Measurements from ENCODE around the gene APOD. TPM values are rescaled to one million over a fixed set of nuclear protein-coding genes. Genes with fewer than 3 reads are reported as not detected.
"Not testable (repeated sequence)": the region's sequence is repeated elsewhere in the genome, so short reads cannot be mapped to it uniquely, and the experiment has no call there.

The APOD gene
- total and polyA plus RNA-seq, 9 donors: 19.2 to 58.9 (median 41.7) TPM

DNA sequence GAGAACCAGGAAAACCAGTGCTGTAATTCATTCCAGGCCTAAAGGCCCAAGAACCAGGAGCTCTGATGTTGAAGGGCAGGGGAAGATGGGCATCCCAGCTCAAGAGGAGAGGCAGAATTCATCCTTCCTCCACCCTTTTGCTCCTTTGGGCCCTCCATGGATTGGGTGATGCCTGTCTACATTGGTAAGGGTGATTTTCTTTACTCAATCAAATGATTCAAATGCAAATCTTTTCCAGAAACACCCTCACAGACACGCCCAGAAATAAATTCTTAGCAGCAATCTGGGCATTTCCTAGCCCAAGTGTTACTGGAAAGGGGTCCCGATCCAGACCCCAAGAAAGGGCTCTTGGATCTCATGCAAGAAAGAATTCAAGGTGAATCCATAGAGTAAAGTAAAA, 17.6 kb upstream of the APOD start:
- Histone ChIP-seq H3K9me3 (replicated peaks; ENCODE audit: control insufficient read depth, low read depth, low read length) (peaks cover 7% of the 10 kb centered on the region), H3K27me3 (ENCODE audit: control insufficient read depth, insufficient read depth, low read length) (no peaks in the 10 kb centered on the region), H3K27ac (ENCODE audit: low read length) (no peak overlapping the region), H3K4me1 (ENCODE audit: control insufficient read depth, insufficient read depth, low read length) (peaks cover 18% of the 10 kb centered on the region), H3K4me3 (ENCODE audit: low read length) (no peak overlapping the region), H3K36me3 (ENCODE audit: control insufficient read depth, insufficient read depth, low read length) (no peaks in the 10 kb centered on the region)
- 100% methylated on average over 1 of the region's 2 CpGs for WGBS (ENCODE audit: insufficient coverage)
- no peak for DNase-seq

- not testable (repeated sequence) for H3K36me3 ChIP-seq (ENCODE audit: control insufficient read depth, insufficient read depth, low read length); DNase-seq; H3K4me3 ChIP-seq (ENCODE audit: low read length); H3K9me3 ChIP-seq (replicated peaks; ENCODE audit: control insufficient read depth, low read depth, low read length); H3K27me3 ChIP-seq (ENCODE audit: control insufficient read depth, insufficient read depth, low read length); H3K27ac ChIP-seq (ENCODE audit: low read length)
- H3K4me1 ChIP-seq (ENCODE audit: control insufficient read depth, insufficient read depth, low read length): peaks cover 26% of the 10 kb centered on the region
- WGBS (ENCODE audit: insufficient coverage): 91% methylated on average over 14 of the region's 23 CpGs
Measured at GRCh38 chr3:195599926-195600325, 16.2 kb upstream of the APOD start.

DNA sequence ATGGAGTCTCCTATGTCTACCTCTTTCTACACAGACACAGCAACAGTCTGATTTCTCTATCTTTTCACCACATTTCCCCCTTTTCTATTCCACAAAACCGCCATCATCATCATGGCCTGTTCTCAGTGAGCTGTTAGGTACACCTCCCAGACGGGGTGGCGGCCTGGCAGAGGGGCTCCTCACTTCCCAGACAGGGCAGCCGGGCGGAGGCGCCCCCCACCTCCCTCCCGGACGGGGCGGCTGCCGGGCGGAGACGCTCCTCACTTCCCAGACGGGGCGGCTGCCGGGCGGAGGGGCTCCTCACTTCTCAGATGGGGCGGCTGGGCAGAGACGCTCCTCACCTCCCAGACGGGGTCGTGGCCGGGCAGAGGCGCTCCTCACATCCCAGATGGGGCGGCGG, 15.8 kb upstream of the APOD start:
- 100% methylated on average over 1 of the region's 24 CpGs for whole genome bisulfite sequencing (ENCODE audit: insufficient coverage)
- not testable (repeated sequence) for H3K27ac ChIP-seq (ENCODE audit: low read length); H3K36me3 ChIP-seq (ENCODE audit: control insufficient read depth, insufficient read depth, low read length); H3K27me3 ChIP-seq (ENCODE audit: control insufficient read depth, insufficient read depth, low read length); H3K4me3 ChIP-seq (ENCODE audit: low read length); H3K9me3 ChIP-seq (replicated peaks; ENCODE audit: control insufficient read depth, low read depth, low read length); DNase-seq
- peaks cover 26% of the 10 kb centered on the region for H3K4me1 ChIP-seq (ENCODE audit: control insufficient read depth, insufficient read depth, low read length)

DNA sequence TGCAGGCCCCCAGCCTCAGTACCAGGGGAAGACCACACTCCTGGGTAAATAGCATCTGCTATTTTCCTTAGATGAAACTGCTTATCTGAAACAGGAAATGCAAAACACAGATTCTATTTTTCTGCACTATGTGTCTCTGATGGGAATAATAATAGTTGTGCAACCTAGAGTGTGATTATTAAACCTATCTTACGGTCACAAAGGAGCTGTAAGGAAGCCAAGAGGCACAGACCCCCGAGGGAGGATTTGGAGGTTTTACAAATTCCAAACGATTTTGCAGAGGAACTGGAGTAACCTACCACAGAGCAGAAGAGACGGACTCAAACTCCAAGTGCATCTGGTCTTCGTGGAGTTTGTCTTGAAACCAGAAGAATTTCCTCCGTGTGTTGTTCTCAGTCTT, 14.1 kb upstream of the APOD start:
- DNase-seq: peak; percentile 83
- no CpG with 5 or more reads among the region's 6 CpGs for WGBS (ENCODE audit: insufficient coverage)
- H3K9me3 ChIP-seq (replicated peaks; ENCODE audit: control insufficient read depth, low read depth, low read length): no peaks in the 10 kb centered on the region
- H3K27me3 ChIP-seq (ENCODE audit: control insufficient read depth, insufficient read depth, low read length): no peaks in the 10 kb centered on the region
- H3K36me3 ChIP-seq (ENCODE audit: control insufficient read depth, insufficient read depth, low read length): no peaks in the 10 kb centered on the region
- H3K4me1 ChIP-seq (ENCODE audit: control insufficient read depth, insufficient read depth, low read length): peaks cover 26% of the 10 kb centered on the region
- H3K4me3 ChIP-seq (ENCODE audit: low read length): no peak overlapping the region
- peak overlapping the region; percentile 84 for H3K27ac ChIP-seq (ENCODE audit: low read length)

GRCh38 chr3:195597229-195597628, 13.5 kb upstream of the APOD start:
- WGBS (ENCODE audit: insufficient coverage): no CpG with 5 or more reads among the region's 2 CpGs
- DNase-seq: peak; percentile 34
- no peaks in the 10 kb centered on the region for H3K27me3 ChIP-seq (ENCODE audit: control insufficient read depth, insufficient read depth, low read length)
- no peak overlapping the region for H3K4me3 ChIP-seq (ENCODE audit: low read length)
- H3K36me3 ChIP-seq (ENCODE audit: control insufficient read depth, insufficient read depth, low read length): no peaks in the 10 kb centered on the region
- no peaks in the 10 kb centered on the region for H3K9me3 ChIP-seq (replicated peaks; ENCODE audit: control insufficient read depth, low read depth, low read length)
- peak overlapping the region; percentile 84 for H3K27ac ChIP-seq (ENCODE audit: low read length)
- H3K4me1 ChIP-seq (ENCODE audit: control insufficient read depth, insufficient read depth, low read length): peaks cover 29% of the 10 kb centered on the region

- peak; percentile 96 for DNase-seq
- no peaks in the 10 kb centered on the region for H3K36me3 ChIP-seq (ENCODE audit: control insufficient read depth, insufficient read depth, low read length)
- no peaks in the 10 kb centered on the region for H3K9me3 ChIP-seq (replicated peaks; ENCODE audit: control insufficient read depth, low read depth, low read length)
- H3K4me3 ChIP-seq (ENCODE audit: low read length): no peak overlapping the region
- peaks cover 3% of the 10 kb centered on the region for H3K27me3 ChIP-seq (ENCODE audit: control insufficient read depth, insufficient read depth, low read length)
- H3K27ac ChIP-seq (ENCODE audit: low read length): peak overlapping the region; percentile 84
- H3K4me1 ChIP-seq (ENCODE audit: control insufficient read depth, insufficient read depth, low read length): peaks cover 34% of the 10 kb centered on the region
- 0% methylated on average over 1 of the region's 3 CpGs for WGBS (ENCODE audit: insufficient coverage)
Measured at GRCh38 chr3:195596765-195597171, 13.0 kb upstream of the APOD start.

GRCh38 chr3:195595785-195596531, 12.2 kb upstream of the APOD start:
- Histone ChIP-seq H3K9me3 (replicated peaks; ENCODE audit: control insufficient read depth, low read depth, low read length) (no peaks in the 10 kb centered on the region), H3K4me1 (ENCODE audit: control insufficient read depth, insufficient read depth, low read length) (peaks cover 35% of the 10 kb centered on the region), H3K36me3 (ENCODE audit: control insufficient read depth, insufficient read depth, low read length) (no peaks in the 10 kb centered on the region), H3K27me3 (ENCODE audit: control insufficient read depth, insufficient read depth, low read length) (peaks cover 3% of the 10 kb centered on the region), H3K4me3 (ENCODE audit: low read length) (no peak overlapping the region), H3K27ac (ENCODE audit: low read length) (peak overlapping the region; percentile 84)
- peak; percentile 80 for DNase-seq
- WGBS (ENCODE audit: insufficient coverage): 10% methylated on average over 2 of the region's 8 CpGs

- H3K4me3 ChIP-seq (ENCODE audit: low read length): no peak overlapping the region
- H3K4me1 ChIP-seq (ENCODE audit: control insufficient read depth, insufficient read depth, low read length): peaks cover 22% of the 10 kb centered on the region
- peaks cover 5% of the 10 kb centered on the region for H3K27me3 ChIP-seq (ENCODE audit: control insufficient read depth, insufficient read depth, low read length)
- H3K36me3 ChIP-seq (ENCODE audit: control insufficient read depth, insufficient read depth, low read length): no peaks in the 10 kb centered on the region
- peak overlapping the region; percentile 7 for H3K27ac ChIP-seq (ENCODE audit: low read length)
- no CpG with 5 or more reads among the region's 2 CpGs for WGBS (ENCODE audit: insufficient coverage)
- no peak for DNase-seq
- no peaks in the 10 kb centered on the region for H3K9me3 ChIP-seq (replicated peaks; ENCODE audit: control insufficient read depth, low read depth, low read length)
Measured at GRCh38 chr3:195591852-195592251, 8.1 kb upstream of the APOD start.

GRCh38 chr3:195591220-195591619, 7.5 kb upstream of the APOD start:
- Histone ChIP-seq H3K27ac (ENCODE audit: low read length) (no peak overlapping the region), H3K9me3 (replicated peaks; ENCODE audit: control insufficient read depth, low read depth, low read length) (no peaks in the 10 kb centered on the region), H3K4me1 (ENCODE audit: control insufficient read depth, insufficient read depth, low read length) (peaks cover 16% of the 10 kb centered on the region), H3K36me3 (ENCODE audit: control insufficient read depth, insufficient read depth, low read length) (no peaks in the 10 kb centered on the region), H3K4me3 (ENCODE audit: low read length) (no peak overlapping the region), H3K27me3 (ENCODE audit: control insufficient read depth, insufficient read depth, low read length) (peaks cover 5% of the 10 kb centered on the region)
- 41% methylated on average over 5 of the region's 6 CpGs for WGBS (ENCODE audit: insufficient coverage)
- DNase-seq: no peak

DNA sequence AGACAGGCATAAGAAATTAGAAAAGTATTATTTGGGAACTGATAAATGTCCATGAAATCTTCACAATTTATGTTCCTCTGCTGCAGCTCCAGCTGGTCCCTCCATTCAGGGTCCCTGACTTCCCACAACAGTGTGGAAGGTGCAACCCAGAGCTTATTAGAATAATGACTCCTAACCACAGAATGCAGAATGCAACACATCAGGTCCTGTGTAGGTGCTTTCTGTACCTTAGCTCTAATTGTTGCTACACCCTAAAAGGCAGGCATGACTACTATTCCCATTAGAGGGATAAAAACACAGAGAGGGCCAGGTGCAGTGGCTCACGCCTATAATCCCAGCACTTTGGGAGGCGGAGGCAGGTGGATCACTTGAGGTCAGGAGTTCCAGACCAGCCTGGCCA, 6.6 kb upstream of the APOD start:
- H3K9me3 ChIP-seq (replicated peaks; ENCODE audit: control insufficient read depth, low read depth, low read length); H3K27me3 ChIP-seq (ENCODE audit: control insufficient read depth, insufficient read depth, low read length); H3K27ac ChIP-seq (ENCODE audit: low read length); H3K4me3 ChIP-seq (ENCODE audit: low read length); DNase-seq; H3K36me3 ChIP-seq (ENCODE audit: control insufficient read depth, insufficient read depth, low read length): not testable (repeated sequence)
- 100% methylated on average over 2 of the region's 2 CpGs for WGBS (ENCODE audit: insufficient coverage)
- H3K4me1 ChIP-seq (ENCODE audit: control insufficient read depth, insufficient read depth, low read length): peaks cover 11% of the 10 kb centered on the region

DNA sequence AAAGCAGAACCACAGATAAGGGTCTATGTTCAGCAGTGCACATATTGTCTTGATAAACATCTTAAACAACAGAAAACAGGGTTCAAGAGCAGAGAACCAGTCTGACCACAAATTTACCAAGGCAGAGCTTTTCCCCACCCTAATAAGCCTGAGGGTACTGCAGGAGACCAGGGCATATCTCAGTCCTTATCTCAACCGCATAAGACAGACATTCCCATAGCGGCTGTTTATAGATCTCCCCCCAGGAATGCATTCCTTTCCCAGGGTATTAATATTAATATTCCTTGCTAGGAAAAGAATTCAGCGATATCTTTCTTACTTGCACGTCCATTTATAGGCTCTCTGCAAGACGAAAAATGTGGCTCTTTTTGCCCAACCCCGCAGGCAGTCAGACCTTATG, 6.1 kb upstream of the APOD start:
- WGBS (ENCODE audit: insufficient coverage): 69% methylated on average over 4 of the region's 6 CpGs
- H3K9me3 ChIP-seq (replicated peaks; ENCODE audit: control insufficient read depth, low read depth, low read length); H3K4me1 ChIP-seq (ENCODE audit: control insufficient read depth, insufficient read depth, low read length); H3K36me3 ChIP-seq (ENCODE audit: control insufficient read depth, insufficient read depth, low read length); H3K27ac ChIP-seq (ENCODE audit: low read length); H3K27me3 ChIP-seq (ENCODE audit: control insufficient read depth, insufficient read depth, low read length); H3K4me3 ChIP-seq (ENCODE audit: low read length); DNase-seq: not testable (repeated sequence)
